ENCODE results near the gene SRSF6. TPM values are rescaled to one million over a fixed set of nuclear protein-coding genes. Genes with fewer than 3 reads are reported as not detected.

The SRSF6 gene
- total RNA-seq, result 35.0 and 61.0 TPM in 2 replicates

DNA sequence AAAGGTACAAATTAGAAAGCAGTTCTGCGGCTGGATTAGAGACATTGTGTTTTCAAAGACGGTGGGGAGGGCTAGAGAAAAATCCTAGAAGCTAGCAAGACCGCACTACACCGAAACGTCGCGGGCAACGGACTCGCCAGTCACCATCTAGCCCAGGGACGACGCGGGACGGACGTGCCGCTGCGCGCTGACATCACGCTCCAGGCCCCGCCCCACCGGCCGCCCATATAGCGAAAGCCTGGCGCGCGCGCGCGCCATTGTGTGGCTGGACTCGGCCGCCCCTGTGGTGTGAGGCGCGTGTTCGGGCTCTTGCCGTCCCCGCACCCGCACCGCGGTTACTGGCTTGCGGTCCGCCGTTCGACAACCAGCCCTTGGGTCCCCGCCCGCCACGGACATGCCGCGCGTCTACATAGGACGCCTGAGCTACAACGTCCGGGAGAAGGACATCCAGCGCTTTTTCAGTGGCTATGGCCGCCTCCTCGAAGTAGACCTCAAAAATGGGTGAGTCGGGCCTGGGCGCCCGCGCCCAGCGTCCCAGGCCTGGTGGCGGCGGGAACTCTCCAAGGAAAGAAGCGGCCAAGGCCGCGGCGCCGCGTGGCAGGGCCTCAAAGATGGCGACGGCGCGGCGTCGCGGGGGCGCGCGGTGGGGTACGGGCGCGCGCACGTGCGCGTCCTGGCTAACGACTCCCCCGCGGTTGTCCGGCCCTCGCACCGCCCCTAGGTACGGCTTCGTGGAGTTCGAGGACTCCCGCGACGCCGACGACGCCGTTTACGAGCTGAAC is at the start of gene SRSF6:
Gene SRSF6, plus strand, starts transcription at position 257 of the 782 bp plus-strand sequence. Its CDS starts 138 bp downstream, at position 395.

DNA sequence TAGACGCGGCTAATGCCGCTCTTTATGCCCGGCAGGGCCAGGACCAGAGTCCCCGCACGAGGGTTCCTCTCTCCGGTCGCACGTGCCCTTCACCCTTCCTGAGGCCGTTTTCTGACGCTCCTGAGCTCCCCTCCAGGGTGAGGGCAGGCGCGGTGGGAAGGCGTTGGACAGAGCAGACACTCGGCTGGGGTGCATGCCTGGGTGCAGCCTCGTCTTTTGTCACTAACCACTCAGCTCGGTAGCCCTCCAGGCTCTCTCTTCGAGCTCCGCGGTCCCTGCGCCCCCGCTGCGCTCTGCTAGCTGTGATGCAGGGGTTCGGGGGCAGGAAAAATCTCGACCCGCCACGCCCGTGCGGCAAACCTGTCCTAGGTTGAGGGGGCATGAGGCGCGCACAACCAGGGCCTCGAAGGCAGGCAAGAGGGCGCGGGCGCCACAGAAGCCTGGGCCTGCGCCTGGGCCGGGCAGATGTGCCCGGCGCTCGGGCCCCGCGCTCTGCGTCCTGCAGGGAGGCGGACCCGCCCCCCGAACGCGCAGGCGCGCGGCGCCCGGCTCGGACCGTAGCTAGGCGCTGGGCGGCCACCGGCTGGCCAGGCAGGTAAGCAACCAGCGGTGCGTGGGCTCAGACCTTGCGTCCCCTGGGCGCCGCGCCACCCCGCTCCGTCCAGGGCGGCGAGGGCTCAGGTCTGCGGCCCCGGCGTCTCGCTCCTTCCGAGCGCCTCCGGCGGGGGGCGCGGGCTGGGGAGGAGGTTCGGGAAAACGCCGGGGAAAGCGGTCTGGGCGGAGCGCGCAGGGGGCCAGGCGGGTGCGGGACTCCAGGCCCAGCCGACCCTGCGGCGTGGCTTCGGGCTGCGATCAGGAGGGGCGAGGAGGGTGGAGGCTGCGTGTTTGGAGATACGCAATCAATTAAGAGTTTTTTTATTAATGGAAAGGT is 49.7 kb downstream of the SRSF6 start, which contains the start of gene L3MBTL1:
Gene L3MBTL1, plus strand, starts transcription at position 548 of the 931 bp plus-strand sequence. CDS start 5,807 bp downstream, outside the sequence.

Other genes starting within 250 kb of the SRSF6 start
- 5.8 and 7.1 TPM in 2 replicates for gene L3MBTL1, start 49.8 kb downstream of the SRSF6 start, total RNA-seq
- under 0.01 and 0.74 TPM in 2 replicates for gene SGK2, start 101.1 kb downstream of the SRSF6 start, total RNA-seq
- gene IFT52, start 133.0 kb downstream of the SRSF6 start, total RNA-seq, result 32.4 and 46.3 TPM in 2 replicates
- 0.30 and 4.9 TPM in 2 replicates for gene MYBL2, start 209.2 kb downstream of the SRSF6 start, total RNA-seq

All from smooth muscle cell of the umbilical artery (primary cell).